ENCODE results near the gene ST6GALNAC5.

ST6GALNAC5 gene

DNA sequence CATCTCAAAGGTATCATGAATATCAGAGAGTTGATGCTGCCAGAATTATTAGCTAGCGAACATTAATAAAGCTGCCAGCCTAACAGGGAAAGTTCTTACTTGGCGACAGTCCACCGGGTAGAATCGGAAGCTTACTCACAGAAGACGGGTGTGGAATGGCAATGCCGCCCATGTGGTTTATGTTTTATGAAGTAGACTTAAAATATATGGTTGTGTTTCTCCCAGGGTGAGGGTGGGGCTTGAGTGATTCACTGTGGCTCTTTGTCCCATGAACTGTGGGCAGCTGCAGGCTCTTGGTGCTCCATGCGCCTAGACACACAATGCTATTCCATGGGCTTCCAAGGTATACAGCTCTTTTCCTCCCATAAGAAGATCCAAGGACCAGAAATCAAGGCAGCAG lies 189.2 kb downstream of the ST6GALNAC5 start:
- DNase-seq = no peak

DNA sequence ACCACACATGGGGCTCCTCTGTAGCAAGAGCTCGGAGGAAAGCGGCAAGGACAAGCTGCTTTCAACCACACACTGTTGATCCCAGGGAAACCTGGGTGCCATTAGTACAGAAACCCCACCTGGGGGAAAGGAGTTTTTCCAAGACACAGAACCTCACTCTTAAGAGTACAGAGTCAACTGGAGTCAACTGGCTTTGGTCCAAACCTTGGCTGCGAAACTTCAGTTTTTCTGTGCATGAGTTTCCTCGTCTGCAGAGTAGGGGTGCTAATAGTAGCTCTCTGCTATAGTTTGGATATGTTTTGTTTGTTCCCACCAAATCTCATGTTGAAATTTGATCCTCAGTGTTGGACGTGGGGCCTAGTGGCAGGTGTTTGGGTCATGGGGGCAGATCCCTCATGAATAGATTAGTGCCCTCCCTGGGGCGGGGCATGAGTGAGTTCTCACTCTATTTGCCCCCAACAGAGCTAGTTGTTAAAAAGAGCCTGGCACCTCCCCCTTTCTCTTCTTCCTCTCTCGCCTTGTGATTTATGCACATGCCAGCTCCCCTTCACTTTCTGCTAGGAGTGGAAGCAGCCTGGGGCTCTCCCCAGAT lies 190.8 kb downstream of the ST6GALNAC5 start:
- DNase-seq = no peak

DNA sequence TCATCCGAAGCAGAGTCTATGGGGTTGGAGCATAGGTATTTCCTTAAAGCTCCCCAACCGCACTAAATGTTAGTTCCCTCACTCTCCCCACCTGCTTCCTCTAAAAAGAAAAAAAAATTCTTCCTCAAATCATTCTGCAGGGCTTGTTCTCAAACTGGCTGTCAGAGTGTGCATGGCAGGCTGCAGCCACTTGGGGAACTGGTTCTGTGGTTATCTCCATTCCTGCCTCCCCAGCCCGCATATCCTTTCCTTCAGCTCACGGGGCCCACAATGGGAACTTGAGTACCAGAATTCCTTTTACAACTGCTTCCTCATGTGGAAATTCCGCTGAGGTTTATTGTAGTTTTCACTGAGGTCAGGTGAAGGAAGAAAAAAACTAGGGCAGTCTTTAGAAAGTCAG lies 192.7 kb downstream of the ST6GALNAC5 start:
- no peak for DNase-seq

DNA sequence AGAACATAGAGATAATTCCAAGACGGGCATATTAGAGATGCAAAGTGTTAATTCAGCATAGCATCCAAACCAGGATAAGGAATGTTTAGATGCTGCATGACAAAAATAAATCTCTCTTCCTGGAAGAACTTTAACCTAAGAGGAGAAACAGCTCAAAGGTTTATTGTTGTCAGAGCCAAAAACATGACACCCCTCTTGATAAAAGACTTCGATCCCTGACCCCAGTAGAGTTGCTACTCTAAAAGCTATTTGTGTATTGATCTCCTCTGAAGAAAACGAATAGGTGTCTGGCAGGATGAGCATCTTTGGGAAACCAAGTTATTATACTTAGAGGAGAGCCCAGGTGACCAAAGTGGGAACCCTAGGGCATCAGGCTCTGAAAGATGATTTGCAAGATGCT lies 193.9 kb downstream of the ST6GALNAC5 start:
- DNase-seq = no peak

DNA sequence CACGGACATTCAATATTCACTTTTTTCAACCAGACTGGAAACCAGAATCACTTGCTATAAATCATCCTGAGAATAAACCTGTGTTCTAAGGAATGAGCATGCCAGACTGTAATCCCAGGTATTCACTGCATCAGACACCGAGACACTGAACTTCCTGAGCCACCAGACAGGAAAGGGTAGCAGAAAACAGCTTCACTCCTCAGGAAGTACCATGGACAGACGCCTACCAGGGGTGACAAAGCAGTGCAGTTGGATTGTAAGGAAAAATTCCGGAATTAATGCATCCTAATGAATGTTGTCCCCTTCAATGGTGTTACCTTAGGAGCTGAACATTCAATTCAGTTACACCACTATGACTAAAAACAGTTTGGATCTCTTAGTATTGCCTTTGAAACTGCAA lies 195.8 kb downstream of the ST6GALNAC5 start:
- DNase-seq = no peak

DNA sequence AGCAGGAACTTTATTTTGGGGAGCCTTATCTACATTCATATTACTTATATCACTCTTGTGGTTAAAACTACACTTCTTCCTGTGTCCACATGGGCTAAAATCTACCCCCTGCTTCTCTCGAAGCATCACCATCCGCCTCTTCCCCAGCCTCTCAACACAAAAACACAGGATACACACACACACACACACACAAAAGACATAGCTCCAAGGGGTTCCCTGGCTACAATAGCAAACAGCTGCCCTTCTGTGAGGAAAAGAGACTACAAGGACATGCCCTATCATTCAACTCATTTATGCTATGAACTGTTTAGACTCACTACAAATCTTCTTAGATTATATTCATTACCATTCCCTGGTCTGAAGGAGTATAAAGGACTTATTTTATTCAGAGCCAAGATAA lies 197.0 kb downstream of the ST6GALNAC5 start:
- DNase-seq = no peak

DNA sequence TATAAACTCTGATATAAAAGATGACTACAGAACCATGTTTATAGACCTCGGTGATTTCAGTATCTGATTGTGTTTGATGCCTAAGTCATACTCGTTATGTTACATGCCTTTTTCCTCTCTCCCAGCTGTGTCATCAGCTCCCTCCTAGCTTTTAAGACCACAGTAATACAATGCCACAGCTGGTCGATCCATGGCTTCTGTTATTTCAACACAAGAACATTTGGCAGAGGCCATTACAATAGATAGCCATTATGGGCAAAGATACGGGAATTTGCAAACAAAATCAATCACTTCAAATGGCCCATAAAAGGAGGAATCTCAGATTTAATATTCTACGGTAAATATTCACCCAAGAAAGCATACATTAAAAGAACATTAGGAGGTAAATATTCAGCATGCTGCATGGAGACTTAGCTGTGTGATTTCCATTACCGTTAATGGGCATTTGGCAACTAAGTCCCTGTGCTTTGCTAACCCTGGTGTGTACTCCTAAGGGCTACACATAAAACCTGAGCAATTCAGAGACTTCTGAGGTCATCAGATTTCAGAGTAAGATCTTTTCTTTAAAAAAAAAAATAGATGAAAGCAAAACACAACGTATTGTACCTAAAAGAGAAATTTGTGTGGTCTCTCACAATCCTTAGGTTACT lies 198.5 kb downstream of the ST6GALNAC5 start:
- no peak for DNase-seq

DNA sequence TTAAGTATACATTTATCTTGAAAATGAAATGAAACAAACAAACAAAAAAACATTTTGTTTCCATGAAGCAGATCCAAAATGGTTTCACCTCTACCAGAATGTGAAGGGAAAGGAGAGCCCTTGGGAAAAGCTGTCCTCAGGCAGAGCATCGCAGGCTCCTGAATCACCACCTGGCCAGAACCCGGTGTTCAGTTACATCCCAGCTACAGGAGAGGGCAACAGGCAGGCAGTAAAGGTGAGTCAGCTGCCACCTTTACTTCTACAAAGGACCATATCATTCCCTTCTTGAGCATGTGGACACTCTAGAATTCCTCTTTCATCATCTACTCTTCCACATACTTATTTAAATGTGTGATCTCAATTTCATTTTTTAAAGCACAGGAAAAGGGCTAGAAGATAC lies 200.7 kb downstream of the ST6GALNAC5 start:
- DNase-seq = no peak

DNA sequence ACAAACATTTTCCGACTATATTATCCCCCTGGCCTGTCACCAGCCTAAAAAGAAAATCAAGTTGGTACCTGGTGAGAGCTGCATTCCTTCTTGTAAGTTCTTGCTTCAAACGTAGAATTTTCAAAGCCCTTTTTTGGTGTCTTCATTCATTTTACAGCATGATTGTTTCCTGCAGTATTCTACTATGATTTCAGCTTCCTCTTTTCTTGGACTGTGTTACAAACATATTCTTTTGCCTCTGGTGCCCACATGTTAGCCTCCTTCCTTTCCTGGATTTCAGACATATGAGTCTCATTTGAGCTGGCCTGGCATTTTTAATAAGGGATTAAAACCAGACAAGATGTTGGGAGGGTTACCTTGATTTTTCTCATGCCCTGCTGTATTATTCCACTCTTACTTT lies 209.5 kb downstream of the ST6GALNAC5 start:
- DNase-seq = no peak

DNA sequence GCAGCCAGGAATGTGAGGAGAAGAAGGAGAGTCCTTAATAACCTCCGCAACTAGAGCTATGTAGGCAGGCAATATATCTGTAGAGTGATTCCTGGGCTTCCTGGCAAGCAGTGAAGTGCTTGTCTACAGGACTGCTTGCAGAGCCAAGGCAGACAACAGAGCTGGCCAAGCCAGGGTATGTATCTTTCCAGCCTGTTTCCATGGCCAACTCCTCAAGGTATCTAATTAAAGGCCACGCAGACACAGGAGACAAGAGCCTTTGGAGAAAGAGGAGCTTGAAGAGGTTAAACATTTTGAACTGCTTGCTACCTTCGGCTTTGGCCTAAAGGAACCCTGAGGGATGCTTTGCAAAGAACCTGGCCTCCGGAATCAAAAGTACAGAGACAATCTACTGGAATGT lies 214.6 kb downstream of the ST6GALNAC5 start:
- no peak for DNase-seq

DNA sequence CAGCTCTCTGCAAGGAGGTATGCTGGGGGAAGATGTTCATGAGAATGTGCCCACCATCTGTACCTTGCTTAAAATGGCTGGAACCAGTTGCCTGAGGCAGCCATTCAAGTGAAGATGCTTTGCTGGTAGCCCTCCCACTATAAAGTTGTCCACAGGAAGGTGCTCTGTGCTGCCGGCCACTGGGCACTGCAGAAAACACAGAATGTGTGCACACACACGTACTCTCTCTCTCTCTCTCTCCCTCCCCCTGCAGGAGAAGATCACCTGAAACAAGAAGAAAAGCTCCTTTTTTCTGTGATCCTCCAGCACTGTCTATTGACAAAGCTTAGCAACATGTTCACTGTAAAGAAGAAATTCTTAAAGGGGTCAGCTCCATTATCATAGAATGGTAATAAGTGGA lies 217.2 kb downstream of the ST6GALNAC5 start:
- no peak for DNase-seq

DNA sequence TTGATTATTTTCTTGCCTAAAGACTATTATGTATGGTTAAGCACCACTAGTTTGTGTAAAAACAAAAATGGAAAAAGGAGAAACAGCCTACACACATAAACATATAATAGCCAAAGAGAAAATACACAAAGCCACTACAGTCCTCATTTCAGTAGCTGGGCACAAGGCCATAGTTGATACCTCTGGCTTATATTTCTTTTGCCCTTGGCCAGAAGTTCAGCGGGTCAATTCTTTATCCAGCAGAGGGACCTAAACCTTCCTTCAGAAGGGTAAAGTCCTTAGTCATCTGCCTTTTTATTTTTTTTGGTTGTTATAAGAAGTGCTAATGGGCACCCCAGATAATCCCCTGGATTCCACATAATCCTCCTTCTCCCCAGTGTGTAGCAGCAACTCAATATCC lies 217.8 kb downstream of the ST6GALNAC5 start:
- DNase-seq = no peak

DNA sequence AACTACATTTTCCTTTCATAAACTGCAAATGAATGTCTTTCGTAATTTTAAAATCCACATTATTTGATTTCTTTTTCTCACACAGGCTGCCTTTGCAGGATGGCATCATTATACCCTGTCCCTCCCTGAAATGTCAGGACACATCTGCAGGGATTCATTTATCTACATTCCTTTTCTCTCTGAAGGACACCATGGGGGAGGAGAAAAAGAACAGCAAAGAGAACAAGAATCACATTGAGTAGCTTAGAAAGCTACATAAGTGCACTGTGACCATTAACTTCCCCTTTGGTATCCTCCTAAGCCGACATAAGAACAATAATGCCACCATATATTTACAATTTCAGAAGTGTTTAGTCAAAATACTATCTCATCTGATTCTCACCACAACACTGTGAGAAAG lies 222.5 kb downstream of the ST6GALNAC5 start:
- DNase-seq = no peak

DNA sequence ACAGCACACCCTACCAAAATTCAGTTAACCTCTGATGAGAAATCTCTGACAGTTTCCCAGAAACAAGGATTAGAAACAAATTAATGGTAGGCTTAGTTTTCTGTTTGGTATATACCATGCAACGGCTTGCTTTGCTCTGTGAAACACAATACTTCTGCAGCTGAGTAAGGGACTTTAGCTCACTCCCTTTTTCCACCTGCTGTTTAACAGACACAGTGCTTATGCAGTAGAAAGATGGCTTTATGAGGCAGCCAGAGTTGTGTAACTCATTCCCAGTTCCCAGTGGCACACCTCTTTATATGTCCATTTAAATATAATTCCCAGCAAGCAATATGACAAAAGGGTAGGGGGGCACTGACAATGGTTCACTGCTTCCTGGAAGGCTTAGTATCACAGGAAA lies 228.0 kb downstream of the ST6GALNAC5 start:
- no peak for DNase-seq

DNA sequence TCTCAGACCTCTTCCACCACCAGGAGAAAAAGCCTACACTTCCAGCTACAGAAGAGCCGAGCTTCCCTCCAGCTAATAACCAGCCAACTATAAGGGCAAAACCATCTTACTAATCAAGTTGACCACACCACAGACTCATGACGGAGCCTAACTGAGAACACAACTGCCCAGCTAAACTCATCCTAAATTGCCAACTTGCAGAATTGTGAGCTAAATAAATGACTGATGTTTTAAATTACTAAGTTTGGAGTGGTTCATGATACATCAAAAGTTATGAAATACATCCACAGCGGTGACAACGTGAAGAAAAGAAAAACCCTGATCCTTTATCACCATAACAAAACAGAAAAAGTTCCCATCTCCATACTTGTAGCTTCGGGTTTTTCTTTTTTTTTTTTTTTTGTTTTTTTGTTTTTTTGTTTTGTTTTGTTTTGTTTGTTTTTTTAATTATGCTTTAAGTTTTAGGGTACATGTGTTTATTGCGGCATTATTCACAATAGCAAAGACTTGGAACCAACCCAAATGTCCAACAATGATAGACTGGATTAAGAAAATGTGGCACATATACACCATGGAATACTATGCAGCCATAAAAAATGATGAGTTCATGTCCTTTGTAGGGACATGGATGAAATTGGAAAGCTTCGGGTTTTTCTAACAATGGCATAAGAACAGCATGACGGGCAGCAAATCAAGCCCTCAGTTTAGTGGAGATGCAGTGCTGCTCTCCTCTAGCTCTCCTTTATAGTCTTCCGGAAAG lies 229.4 kb downstream of the ST6GALNAC5 start:
- no peak for DNase-seq

DNA sequence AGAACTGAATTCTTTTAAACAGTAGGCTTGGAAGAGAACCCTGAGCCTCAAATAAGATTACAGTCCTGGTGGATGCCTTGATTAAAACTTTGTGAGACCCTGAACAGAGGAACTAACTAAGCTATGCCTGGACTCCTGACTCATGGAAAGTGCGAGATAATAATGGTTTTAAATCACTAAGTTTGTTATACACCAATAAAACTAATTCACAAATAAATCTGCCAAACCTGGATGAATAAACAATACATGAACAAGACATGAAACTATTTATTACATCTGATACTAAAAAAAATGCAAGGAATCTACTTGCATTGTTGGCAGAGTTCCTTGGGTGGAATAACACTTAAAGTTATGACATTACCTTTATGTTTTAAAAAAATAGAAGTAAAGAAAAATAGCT lies 233.6 kb downstream of the ST6GALNAC5 start:
- DNase-seq = no peak

DNA sequence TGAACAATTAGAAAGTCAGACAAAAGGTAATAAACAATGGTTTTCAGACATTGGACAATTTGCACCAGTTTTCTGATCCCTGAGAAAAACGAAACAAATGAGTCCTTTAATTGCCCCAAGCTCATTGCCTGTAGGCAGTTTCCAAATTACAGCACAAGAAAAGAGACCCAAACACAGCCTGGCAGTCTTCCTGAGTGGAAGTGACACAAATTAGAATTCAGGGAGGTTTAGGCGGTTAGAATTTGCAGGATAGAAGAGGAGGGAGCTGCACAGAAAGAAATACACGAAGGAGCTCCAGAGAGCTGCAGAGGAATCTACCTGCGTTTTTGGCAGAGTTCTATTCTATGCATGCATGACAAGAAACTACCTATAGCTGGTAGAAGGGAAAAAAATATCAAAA lies 236.2 kb downstream of the ST6GALNAC5 start:
- no peak for DNase-seq

DNA sequence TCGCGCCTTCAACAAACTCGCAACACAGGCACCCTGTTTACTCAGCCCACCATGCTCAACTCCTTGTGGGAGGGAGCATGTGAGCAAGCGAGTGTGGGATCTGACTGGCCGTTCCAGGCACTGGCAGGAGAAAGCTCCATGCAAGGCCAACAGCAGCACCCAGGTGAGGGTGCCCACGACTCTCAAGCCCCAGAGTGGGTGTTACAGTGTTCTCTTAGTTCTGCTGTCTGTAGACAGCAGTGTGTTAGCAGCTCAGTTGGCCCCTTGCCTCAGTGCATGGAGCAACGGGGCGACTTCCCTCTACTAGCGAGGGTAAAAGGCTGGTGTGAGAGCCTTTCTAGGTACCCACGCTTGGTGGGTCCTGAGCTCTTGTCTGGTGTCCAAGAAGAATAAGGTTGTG lies 237.4 kb downstream of the ST6GALNAC5 start:
- no peak for DNase-seq

Data from activated CD8-positive, alpha-beta memory T cell treated with anti-CD3 and anti-CD28 coated beads, Interleukin-2, amount 50 U/mL, for 48 hours (primary cell).